NCI-H1105 treated with DMSO at 0.1 percent for 48 hours (cell line): ENCODE data around the gene S100PBP.

Experiments
- DNase-seq: peaks from one replicate; lab custom pipeline; 2025; lab: John Stamatoyannopoulos, UW

S100PBP gene

GRCh38 chr1:32817159-32817814, at the start of gene S100PBP, which contains the start of gene YARS1:
TSS of gene S100PBP (plus strand) at chr1:32817653. CDS start at chr1:32826100, 8,447 bp downstream.
TSS of gene YARS1 (minus strand) at chr1:32817358. CDS start at chr1:32817244, 114 bp downstream.
- peak; percentile 98 for DNase-seq

- no peak for DNase-seq
These were observed 49.2 kb upstream of the S100PBP start for GRCh38 chr1:32768110-32768850.

GRCh38 chr1:32769524-32770220, 47.8 kb upstream of the S100PBP start:
- no peak for DNase-seq

GRCh38 chr1:32770221-32770731, 47.2 kb upstream of the S100PBP start:
- no peak for DNase-seq

- DNase-seq: no peak
These were observed 46.5 kb upstream of the S100PBP start for GRCh38 chr1:32770741-32771548.

GRCh38 chr1:32771561-32772280, 45.7 kb upstream of the S100PBP start:
- DNase-seq: no peak

GRCh38 chr1:32772281-32773017, 45.0 kb upstream of the S100PBP start:
- no peak for DNase-seq

- peak; percentile 72 for DNase-seq
These were observed 44.3 kb upstream of the S100PBP start for GRCh38 chr1:32773018-32773763.

GRCh38 chr1:32773764-32774463, 43.5 kb upstream of the S100PBP start:
- no peak for DNase-seq

- no peak for DNase-seq
These were observed 43.0 kb upstream of the S100PBP start for GRCh38 chr1:32774464-32774808.

GRCh38 chr1:32774950-32775634, 42.4 kb upstream of the S100PBP start:
- no peak for DNase-seq

GRCh38 chr1:32775640-32776337, 41.7 kb upstream of the S100PBP start:
- DNase-seq: no peak

GRCh38 chr1:32779242-32779641, 38.2 kb upstream of the S100PBP start:
- no peak for DNase-seq

GRCh38 chr1:32780005-32780404, 37.4 kb upstream of the S100PBP start:
- no peak for DNase-seq

GRCh38 chr1:32780628-32781234, 36.7 kb upstream of the S100PBP start:
- DNase-seq: no peak

- no peak for DNase-seq
These were observed 35.4 kb upstream of the S100PBP start for GRCh38 chr1:32782086-32782485.

GRCh38 chr1:32783851-32784250, 33.6 kb upstream of the S100PBP start:
- no peak for DNase-seq
